ENCODE data around the gene LRRC59.
A peak's percentile ranks its signal among the peaks of the same experiment; 100 is the strongest.

Gene LRRC59

DNA sequence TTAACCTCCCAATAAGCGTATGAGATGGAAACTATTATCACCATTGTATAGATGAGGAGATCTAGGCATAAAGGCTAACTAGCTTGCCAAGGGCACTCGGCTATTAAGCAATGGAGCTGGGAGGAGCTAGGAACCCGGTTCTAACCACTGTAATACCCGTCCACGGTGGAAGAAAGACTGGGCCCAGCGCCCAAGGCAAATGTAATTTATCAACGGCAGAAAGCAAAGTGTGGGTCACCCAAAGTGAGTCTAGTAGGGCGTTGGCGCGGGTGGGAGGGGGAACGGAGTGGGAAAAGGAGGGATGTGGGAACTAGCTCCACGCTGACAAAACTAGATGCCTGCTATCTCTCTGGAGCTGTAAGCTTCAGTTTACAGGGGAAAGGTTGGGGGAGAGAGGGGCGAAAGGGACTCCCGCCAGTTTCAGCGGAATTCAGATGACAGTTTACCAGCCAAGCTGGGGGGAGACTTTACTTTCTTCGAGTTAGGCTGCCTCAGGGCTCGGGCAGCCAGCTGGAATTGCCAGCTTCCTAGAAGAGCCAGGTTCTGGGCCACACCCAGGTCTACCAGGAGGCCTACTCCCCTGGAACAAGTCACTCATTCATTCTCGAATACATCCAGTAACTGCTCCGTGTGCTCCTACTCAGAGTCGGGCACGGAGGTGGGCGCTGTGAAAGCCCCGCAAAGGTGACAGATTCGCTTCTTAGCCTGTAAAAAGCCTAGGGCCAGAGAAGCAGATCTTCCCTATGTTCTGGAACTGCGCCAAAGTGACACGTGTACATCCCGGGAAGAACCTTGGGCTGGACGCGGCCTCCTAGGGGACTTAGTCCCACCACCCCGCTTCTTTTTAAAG is 837 bp downstream of the LRRC59 start:
- peak overlapping the region; percentile 93 for H3K9ac ChIP-seq (ENCODE audit: low read length)
- H2AK5ac ChIP-seq (ENCODE audit: low read length) = no peak overlapping the region
- no peak overlapping the region for H2BK5ac ChIP-seq (ENCODE audit: low read length)
- WGBS (ENCODE audit: extremely low coverage, insufficient coverage, low lambda C conversion rate) = no CpG with 5 or more reads among the region's 30 CpGs
- H3K4ac ChIP-seq (ENCODE audit: low read depth, low read length) = peak overlapping the region; percentile 66
- peak overlapping the region; percentile 87 for H3K4me3 ChIP-seq (ENCODE audit: low read length)
- no peak overlapping the region for H2BK120ac ChIP-seq (ENCODE audit: low read depth, low read length)
- no peak overlapping the region for H2BK15ac ChIP-seq (replicated peaks; ENCODE audit: low read depth)
- no peak overlapping the region for H4K8ac ChIP-seq (ENCODE audit: low read depth, low read length)
- H3K23ac ChIP-seq (ENCODE audit: low read length) = peak overlapping the region; percentile 72
- peak overlapping the region; percentile 82 for H3K4me2 ChIP-seq (ENCODE audit: low read length)
- H3K36me3 ChIP-seq (ENCODE audit: control insufficient read depth, insufficient read depth, low read length) = peaks cover 23% of the 10 kb centered on the region
- H3K56ac ChIP-seq (ENCODE audit: low read length) = peak overlapping the region; percentile 94
- no peak overlapping the region for H3K27ac ChIP-seq (ENCODE audit: low read depth, low read length)
- peaks cover 5% of the 10 kb centered on the region for H3K4me1 ChIP-seq (ENCODE audit: control insufficient read depth, low read depth, low read length)
- peaks cover 27% of the 10 kb centered on the region for H3K79me1 ChIP-seq (ENCODE audit: low read length)
- H3K18ac ChIP-seq (ENCODE audit: low read length) = no peak overlapping the region
- no peak overlapping the region for H4K5ac ChIP-seq (ENCODE audit: low read length)
- DNase-seq = peak; percentile 38
- H3K79me2 ChIP-seq (ENCODE audit: control insufficient read depth, insufficient read depth, low read length) = peaks cover 25% of the 10 kb centered on the region
- no peaks in the 10 kb centered on the region for H3K27me3 ChIP-seq (ENCODE audit: insufficient read depth, low read length, poor library complexity)

DNA sequence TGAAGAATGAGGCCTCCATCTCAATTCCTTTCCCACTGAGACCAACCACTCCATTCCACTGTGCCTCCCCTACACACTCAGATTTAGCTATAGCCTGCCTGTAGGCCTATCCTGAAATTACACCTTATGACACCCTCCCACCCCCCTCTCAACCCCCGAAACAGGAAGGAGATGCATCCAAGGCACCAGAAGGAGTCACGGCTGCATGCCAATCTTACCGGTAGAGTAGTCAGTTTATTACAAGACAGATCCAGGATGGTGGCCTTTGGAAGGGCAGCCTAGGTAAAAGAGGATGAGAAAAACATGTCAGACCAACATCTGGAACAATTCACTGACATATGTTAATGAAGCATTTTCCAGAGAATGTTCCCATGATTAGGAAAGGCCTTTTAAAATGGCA is 2.6 kb downstream of the LRRC59 start:
- no peak overlapping the region for H4K8ac ChIP-seq (ENCODE audit: low read depth, low read length)
- H4K5ac ChIP-seq (ENCODE audit: low read length) = no peak overlapping the region
- no peak overlapping the region for H3K4me3 ChIP-seq (ENCODE audit: low read length)
- H2AK5ac ChIP-seq (ENCODE audit: low read length) = no peak overlapping the region
- H3K36me3 ChIP-seq (ENCODE audit: control insufficient read depth, insufficient read depth, low read length) = peaks cover 29% of the 10 kb centered on the region
- H3K18ac ChIP-seq (ENCODE audit: low read length) = no peak overlapping the region
- H2BK120ac ChIP-seq (ENCODE audit: low read depth, low read length) = no peak overlapping the region
- no peak overlapping the region for H3K23ac ChIP-seq (ENCODE audit: low read length)
- H3K79me2 ChIP-seq (ENCODE audit: control insufficient read depth, insufficient read depth, low read length) = peaks cover 25% of the 10 kb centered on the region
- H3K9ac ChIP-seq (ENCODE audit: low read length) = no peak overlapping the region
- H3K27ac ChIP-seq (ENCODE audit: low read depth, low read length) = no peak overlapping the region
- H3K4ac ChIP-seq (ENCODE audit: low read depth, low read length) = no peak overlapping the region
- H3K4me2 ChIP-seq (ENCODE audit: low read length) = no peak overlapping the region
- H3K79me1 ChIP-seq (ENCODE audit: low read length) = peaks cover 27% of the 10 kb centered on the region
- H3K56ac ChIP-seq (ENCODE audit: low read length) = no peak overlapping the region
- no peak for DNase-seq
- H3K4me1 ChIP-seq (ENCODE audit: control insufficient read depth, low read depth, low read length) = peaks cover 5% of the 10 kb centered on the region
- H3K27me3 ChIP-seq (ENCODE audit: insufficient read depth, low read length, poor library complexity) = no peaks in the 10 kb centered on the region
- H2BK15ac ChIP-seq (replicated peaks; ENCODE audit: low read depth) = no peak overlapping the region
- no peak overlapping the region for H2BK5ac ChIP-seq (ENCODE audit: low read length)
- no CpG with 5 or more reads among the region's 3 CpGs for WGBS (ENCODE audit: extremely low coverage, insufficient coverage, low lambda C conversion rate)

DNA sequence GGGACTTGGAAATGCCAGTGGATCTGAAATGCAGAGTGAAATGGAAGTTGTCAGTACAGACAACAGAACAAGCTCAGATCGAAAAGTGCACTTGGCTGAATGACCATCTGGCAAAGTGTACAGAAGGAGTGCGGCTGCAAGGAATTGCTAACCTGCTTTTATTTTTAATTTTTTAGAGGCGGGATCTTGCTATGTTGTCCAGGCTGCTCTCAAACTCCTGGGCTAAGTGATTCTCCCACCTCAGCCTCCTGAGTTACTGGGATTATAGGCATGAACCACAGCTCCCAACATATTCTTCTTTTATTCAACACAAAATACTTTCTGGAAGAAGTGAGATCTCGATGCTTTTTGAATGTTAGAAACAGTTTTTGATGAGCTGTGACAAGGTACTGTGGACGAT is 3.6 kb downstream of the LRRC59 start:
- Histone ChIP-seq H3K4me3 (ENCODE audit: low read length) (no peak overlapping the region), H3K79me2 (ENCODE audit: control insufficient read depth, insufficient read depth, low read length) (peaks cover 25% of the 10 kb centered on the region), H2BK5ac (ENCODE audit: low read length) (no peak overlapping the region), H3K4me2 (ENCODE audit: low read length) (no peak overlapping the region), H3K4ac (ENCODE audit: low read depth, low read length) (no peak overlapping the region), H3K18ac (ENCODE audit: low read length) (no peak overlapping the region), H4K8ac (ENCODE audit: low read depth, low read length) (no peak overlapping the region), H2BK15ac (replicated peaks; ENCODE audit: low read depth) (no peak overlapping the region), H3K27me3 (ENCODE audit: insufficient read depth, low read length, poor library complexity) (no peaks in the 10 kb centered on the region), H3K4me1 (ENCODE audit: control insufficient read depth, low read depth, low read length) (peaks cover 5% of the 10 kb centered on the region), H3K36me3 (ENCODE audit: control insufficient read depth, insufficient read depth, low read length) (peaks cover 31% of the 10 kb centered on the region), H3K9ac (ENCODE audit: low read length) (no peak overlapping the region), H2AK5ac (ENCODE audit: low read length) (no peak overlapping the region), H2BK120ac (ENCODE audit: low read depth, low read length) (no peak overlapping the region), H3K23ac (ENCODE audit: low read length) (no peak overlapping the region), H3K56ac (ENCODE audit: low read length) (no peak overlapping the region), H4K5ac (ENCODE audit: low read length) (no peak overlapping the region), H3K79me1 (ENCODE audit: low read length) (peaks cover 27% of the 10 kb centered on the region), H3K27ac (ENCODE audit: low read depth, low read length) (no peak overlapping the region)
- DNase-seq = no peak
- no CpG with 5 or more reads among the region's 5 CpGs for WGBS (ENCODE audit: extremely low coverage, insufficient coverage, low lambda C conversion rate)

DNA sequence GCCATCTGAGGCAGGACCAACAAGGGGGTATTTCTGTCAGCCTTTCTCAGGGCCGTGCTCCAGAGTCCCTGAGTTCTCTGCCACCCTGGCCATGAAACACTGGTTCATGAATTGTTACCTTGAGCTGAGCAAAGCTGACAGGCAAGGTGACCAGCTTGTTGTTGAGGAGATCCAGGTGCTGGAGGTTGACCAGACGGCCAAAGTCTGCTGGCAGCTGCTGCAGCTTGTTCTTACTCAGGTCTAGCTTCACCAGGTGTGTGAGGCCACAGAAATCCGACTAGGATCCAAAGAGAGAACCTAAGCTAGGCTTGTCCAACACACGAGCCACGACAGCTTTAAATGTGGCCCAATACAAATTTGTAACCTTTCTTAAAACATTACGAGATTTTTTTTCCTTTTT is 4.7 kb downstream of the LRRC59 start:
- H3K79me1 ChIP-seq (ENCODE audit: low read length) = peaks cover 27% of the 10 kb centered on the region
- H3K4me1 ChIP-seq (ENCODE audit: control insufficient read depth, low read depth, low read length) = peaks cover 3% of the 10 kb centered on the region
- no peak overlapping the region for H2BK120ac ChIP-seq (ENCODE audit: low read depth, low read length)
- no peak overlapping the region for H4K8ac ChIP-seq (ENCODE audit: low read depth, low read length)
- no peak overlapping the region for H2BK5ac ChIP-seq (ENCODE audit: low read length)
- no peak overlapping the region for H3K27ac ChIP-seq (ENCODE audit: low read depth, low read length)
- no peak overlapping the region for H3K56ac ChIP-seq (ENCODE audit: low read length)
- no peak overlapping the region for H2AK5ac ChIP-seq (ENCODE audit: low read length)
- no CpG with 5 or more reads among the region's 6 CpGs for WGBS (ENCODE audit: extremely low coverage, insufficient coverage, low lambda C conversion rate)
- no peak overlapping the region for H4K5ac ChIP-seq (ENCODE audit: low read length)
- peaks cover 34% of the 10 kb centered on the region for H3K36me3 ChIP-seq (ENCODE audit: control insufficient read depth, insufficient read depth, low read length)
- H3K9ac ChIP-seq (ENCODE audit: low read length) = no peak overlapping the region
- no peak for DNase-seq
- no peak overlapping the region for H3K23ac ChIP-seq (ENCODE audit: low read length)
- no peak overlapping the region for H3K18ac ChIP-seq (ENCODE audit: low read length)
- H3K4me2 ChIP-seq (ENCODE audit: low read length) = no peak overlapping the region
- no peak overlapping the region for H3K4ac ChIP-seq (ENCODE audit: low read depth, low read length)
- H3K27me3 ChIP-seq (ENCODE audit: insufficient read depth, low read length, poor library complexity) = no peaks in the 10 kb centered on the region
- no peak overlapping the region for H3K4me3 ChIP-seq (ENCODE audit: low read length)
- peaks cover 25% of the 10 kb centered on the region for H3K79me2 ChIP-seq (ENCODE audit: control insufficient read depth, insufficient read depth, low read length)
- H2BK15ac ChIP-seq (replicated peaks; ENCODE audit: low read depth) = no peak overlapping the region

DNA sequence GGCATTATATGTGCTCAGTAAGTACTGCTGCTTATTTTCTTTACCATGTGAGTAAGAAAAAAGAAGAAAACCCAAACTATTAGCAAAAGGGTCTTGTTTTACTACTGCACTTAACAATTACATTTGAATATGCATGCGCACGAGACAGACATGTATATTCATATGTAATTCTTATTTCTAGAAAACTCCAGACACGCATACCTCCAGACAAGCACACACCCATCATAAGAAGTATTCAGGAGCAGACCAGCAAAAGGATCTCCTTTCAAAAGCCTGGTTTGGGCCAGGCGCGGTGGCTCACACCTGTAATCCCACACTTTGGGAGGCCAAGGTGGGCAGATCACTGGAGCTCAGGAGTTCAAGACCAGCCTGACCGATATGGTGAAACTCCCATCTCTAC is 7.8 kb downstream of the LRRC59 start:
- no peak for DNase-seq
- H3K4me1 ChIP-seq (ENCODE audit: control insufficient read depth, low read depth, low read length) = no peaks in the 10 kb centered on the region
- H3K56ac ChIP-seq (ENCODE audit: low read length) = no peak overlapping the region
- no peak overlapping the region for H3K9ac ChIP-seq (ENCODE audit: low read length)
- no peak overlapping the region for H3K4ac ChIP-seq (ENCODE audit: low read depth, low read length)
- H2BK15ac ChIP-seq (replicated peaks; ENCODE audit: low read depth) = no peak overlapping the region
- no peak overlapping the region for H2BK120ac ChIP-seq (ENCODE audit: low read depth, low read length)
- peaks cover 2% of the 10 kb centered on the region for H3K79me2 ChIP-seq (ENCODE audit: control insufficient read depth, insufficient read depth, low read length)
- WGBS (ENCODE audit: extremely low coverage, insufficient coverage, low lambda C conversion rate) = no CpG with 5 or more reads among the region's 6 CpGs
- no peak overlapping the region for H3K23ac ChIP-seq (ENCODE audit: low read length)
- H4K5ac ChIP-seq (ENCODE audit: low read length) = no peak overlapping the region
- H3K27ac ChIP-seq (ENCODE audit: low read depth, low read length) = no peak overlapping the region
- H3K79me1 ChIP-seq (ENCODE audit: low read length) = peaks cover 9% of the 10 kb centered on the region
- no peaks in the 10 kb centered on the region for H3K27me3 ChIP-seq (ENCODE audit: insufficient read depth, low read length, poor library complexity)
- no peak overlapping the region for H3K4me2 ChIP-seq (ENCODE audit: low read length)
- peaks cover 39% of the 10 kb centered on the region for H3K36me3 ChIP-seq (ENCODE audit: control insufficient read depth, insufficient read depth, low read length)
- H2AK5ac ChIP-seq (ENCODE audit: low read length) = no peak overlapping the region
- H4K8ac ChIP-seq (ENCODE audit: low read depth, low read length) = no peak overlapping the region
- no peak overlapping the region for H3K18ac ChIP-seq (ENCODE audit: low read length)
- no peak overlapping the region for H3K4me3 ChIP-seq (ENCODE audit: low read length)
- H2BK5ac ChIP-seq (ENCODE audit: low read length) = no peak overlapping the region

DNA sequence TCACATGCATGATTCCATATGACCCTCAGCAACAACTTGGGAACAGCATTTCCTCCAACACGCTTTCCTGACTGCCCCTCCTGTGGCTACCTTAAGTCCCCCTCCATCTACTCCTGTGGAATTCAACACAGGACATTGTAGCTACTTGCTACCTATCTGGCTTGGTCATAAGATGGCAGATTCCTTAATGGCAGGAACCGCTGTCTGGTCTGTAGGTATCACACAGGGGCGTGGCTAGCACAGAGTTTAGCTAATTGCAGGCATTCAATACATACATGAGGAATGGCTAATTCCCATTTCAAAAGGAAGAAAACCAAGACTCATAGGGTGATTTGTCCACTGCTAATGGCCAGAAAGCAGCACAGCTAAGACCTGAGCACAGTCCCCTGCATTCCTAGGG is 8.6 kb downstream of the LRRC59 start:
- Histone ChIP-seq H2BK120ac (ENCODE audit: low read depth, low read length) (no peak overlapping the region), H3K56ac (ENCODE audit: low read length) (no peak overlapping the region), H3K79me2 (ENCODE audit: control insufficient read depth, insufficient read depth, low read length) (no peaks in the 10 kb centered on the region), H3K27me3 (ENCODE audit: insufficient read depth, low read length, poor library complexity) (no peaks in the 10 kb centered on the region), H3K4ac (ENCODE audit: low read depth, low read length) (no peak overlapping the region), H3K9ac (ENCODE audit: low read length) (no peak overlapping the region), H3K27ac (ENCODE audit: low read depth, low read length) (no peak overlapping the region), H3K79me1 (ENCODE audit: low read length) (peaks cover 3% of the 10 kb centered on the region), H3K36me3 (ENCODE audit: control insufficient read depth, insufficient read depth, low read length) (peaks cover 36% of the 10 kb centered on the region), H4K5ac (ENCODE audit: low read length) (no peak overlapping the region), H3K18ac (ENCODE audit: low read length) (no peak overlapping the region), H2AK5ac (ENCODE audit: low read length) (no peak overlapping the region), H3K23ac (ENCODE audit: low read length) (no peak overlapping the region), H3K4me3 (ENCODE audit: low read length) (no peak overlapping the region), H2BK15ac (replicated peaks; ENCODE audit: low read depth) (no peak overlapping the region), H3K4me1 (ENCODE audit: control insufficient read depth, low read depth, low read length) (no peaks in the 10 kb centered on the region), H4K8ac (ENCODE audit: low read depth, low read length) (no peak overlapping the region), H3K4me2 (ENCODE audit: low read length) (no peak overlapping the region), H2BK5ac (ENCODE audit: low read length) (no peak overlapping the region)
- DNase-seq = no peak
- WGBS (ENCODE audit: extremely low coverage, insufficient coverage, low lambda C conversion rate) = no CpG with 5 or more reads among the region's 3 CpGs

Measured in mesendoderm (in vitro differentiated cells).